Measurements from ENCODE around the gene NAB2. TPM values are rescaled to one million over a fixed set of nuclear protein-coding genes. Genes with fewer than 3 reads are reported as not detected.

Gene NAB2
- total and polyA plus RNA-seq, 9 of the 15 experiments (the other 6 are each of a cell fraction or from before 2014, with no cell fraction given): 0.45 to 40.9 (median 20.4) TPM

GRCh38 chr12:57086493-57087009, 2.4 kb upstream of the NAB2 start (continued):
- TF ChIP-seq FOXM1 (IDR thresholded peaks at IDR 0.05; ENCODE audit: low read depth): 0 out of 2 replicates have a peak, but pooled peaks have one; percentile 12
- TF ChIP-seq FOXM1 (CRISPR knock-in tag; IDR thresholded peaks at IDR 0.05; ENCODE audit: low read depth): no peak
- TF ChIP-seq PKNOX1 (IDR thresholded peaks at IDR 0.05): peak; percentile 27; the same call in 1 of the 2 replicates
- TF ChIP-seq EGR1 (conservative IDR thresholded peaks at IDR 0.05): peak; percentile 99
- no peak for TF ChIP-seq PTTG1 (tag; IDR thresholded peaks at IDR 0.05; ENCODE audit: low read depth)
- TF ChIP-seq ZNF253 (CRISPR knock-in tag; conservative IDR thresholded peaks at IDR 0.05): no peak
- 0 out of 2 replicates have a peak, but pooled peaks have one; percentile 37 for TF ChIP-seq SMARCA4 (IDR thresholded peaks at IDR 0.05)
- TF ChIP-seq SMARCE1 (IDR thresholded peaks at IDR 0.05): 0 out of 2 replicates have a peak, but pooled peaks have one; percentile 10
- no peak for TF ChIP-seq HINFP (tag; conservative IDR thresholded peaks at IDR 0.05; ENCODE audit: low read depth)
- no peak for TF ChIP-seq ZBTB11 (CRISPR knock-in tag; IDR thresholded peaks at IDR 0.05)
- no peak for TF ChIP-seq ZNF584 (CRISPR knock-in tag; IDR thresholded peaks at IDR 0.05; ENCODE audit: low read depth)
- TF ChIP-seq ETV1 (tag; conservative IDR thresholded peaks at IDR 0.05; ENCODE audit: low read depth): 0 out of 2 replicates have a peak, but pooled peaks have one; percentile 1
- TF ChIP-seq LARP7 (IDR thresholded peaks at IDR 0.05): no peak
- TF ChIP-seq BRCA1 (IDR thresholded peaks at IDR 0.05): no peak
- TF ChIP-seq BRCA1 (CRISPR knock-in tag; IDR thresholded peaks at IDR 0.05): no peak
- no peak for TF ChIP-seq NRF1 (conservative IDR thresholded peaks at IDR 0.05 in 1 of 2, IDR thresholded peaks at IDR 0.05 in 1 of 2)
- TF ChIP-seq ZNF217 (CRISPR knock-in tag; IDR thresholded peaks at IDR 0.05): no peak
- no peak; the same call in 1 of the 2 replicates for TF ChIP-seq HMGXB4 (CRISPR knock-in tag; IDR thresholded peaks at IDR 0.05)
- no peak for TF ChIP-seq ZNF280A (IDR thresholded peaks at IDR 0.05; ENCODE audit: low read depth, partially characterized antibody)
- TF ChIP-seq HLTF (IDR thresholded peaks at IDR 0.05): no peak

Measured in K562 (cell line).